ENCODE results near the gene VPS37D. TPM values are rescaled to one million over a fixed set of nuclear protein-coding genes. Genes with fewer than 3 reads are reported as not detected.

The VPS37D gene
- polyA plus RNA-seq, 3 donors = not detected

- no peak for DNase-seq
- H3K27ac ChIP-seq (ENCODE audit: low read depth in 1 of 2, low read length in 2 of 2) = no peak overlapping the region
- WGBS (ENCODE audit: insufficient coverage) = 12% methylated on average over 5 of the region's 9 CpGs
- peak overlapping the region; percentile 74 for H3K4me2 ChIP-seq (replicated peaks; ENCODE audit: extremely low read depth, low read length, poor library complexity, severe bottlenecking)
- Mint-ChIP-seq H3K36me3 (no peaks in the 10 kb centered on the region), H3K27ac (peak overlapping the region in 1 of 7 donors; percentile 25), H3K4me1 (peaks cover 10% of the 10 kb centered on the region), H3K9me3 (peaks cover 0 to 17% (median 8%) of the 10 kb centered on the region in 7 donors), H3K4me3 (peak overlapping the region; percentile 34 to 73), H3K27me3 (ENCODE audit: low read depth in 3 of 3) (peaks cover 74 to 98% (median 91%) of the 10 kb centered on the region in 3 donors)
- intact Hi-C loops (cut with micrococcal nuclease) = loop anchor here in 1 of 2 donors (5.0 kb wide), 1 partner anchor 38 kb away; no protein-coding TSS in a partner anchor
- no peak for TF ChIP-seq CTCF (IDR thresholded peaks at IDR 0.05)
- no peak overlapping the region for H3K9ac ChIP-seq (ENCODE audit: insufficient read depth, low read length, poor library complexity, severe bottlenecking)
- H3K4me1 ChIP-seq (ENCODE audit: control insufficient read depth in 1 of 2, insufficient read depth in 2 of 2, low read length in 2 of 2) = peaks cover 16 to 17% of the 10 kb centered on the region in 2 donors
- H2AFZ ChIP-seq (ENCODE audit: insufficient read depth, low read depth, low read length, poor library complexity, severe bottlenecking) = peak overlapping the region; percentile 77
- H3K4me3 ChIP-seq (replicated peaks in 1 of 3; ENCODE audit: low read depth in 2 of 3, low read length in 3 of 3) = peak overlapping the region in 1 of 3 experiments; percentile 69
- H3K36me3 ChIP-seq (replicated peaks in 1 of 2; ENCODE audit: control insufficient read depth in 1 of 2, insufficient read depth in 2 of 2, low read length in 2 of 2) = no peaks in the 10 kb centered on the region
- no peaks in the 10 kb centered on the region for H4K20me1 ChIP-seq (ENCODE audit: insufficient read depth, low read length)
- peaks cover 44 to 73% of the 10 kb centered on the region in 2 donors for H3K27me3 ChIP-seq (ENCODE audit: control insufficient read depth in 2 of 2, insufficient read depth in 2 of 2, low read length in 2 of 2)
- peaks cover 2 to 15% of the 10 kb centered on the region in 2 donors for H3K9me3 ChIP-seq (replicated peaks in 1 of 2; ENCODE audit: control insufficient read depth in 1 of 2, insufficient read depth in 1 of 2, low read length in 2 of 2)
- H3K79me2 ChIP-seq (ENCODE audit: insufficient read depth, low read length) = no peaks in the 10 kb centered on the region
These were observed 43.0 kb upstream of the VPS37D start for GRCh38 chr7:73624669-73625001.

DNA sequence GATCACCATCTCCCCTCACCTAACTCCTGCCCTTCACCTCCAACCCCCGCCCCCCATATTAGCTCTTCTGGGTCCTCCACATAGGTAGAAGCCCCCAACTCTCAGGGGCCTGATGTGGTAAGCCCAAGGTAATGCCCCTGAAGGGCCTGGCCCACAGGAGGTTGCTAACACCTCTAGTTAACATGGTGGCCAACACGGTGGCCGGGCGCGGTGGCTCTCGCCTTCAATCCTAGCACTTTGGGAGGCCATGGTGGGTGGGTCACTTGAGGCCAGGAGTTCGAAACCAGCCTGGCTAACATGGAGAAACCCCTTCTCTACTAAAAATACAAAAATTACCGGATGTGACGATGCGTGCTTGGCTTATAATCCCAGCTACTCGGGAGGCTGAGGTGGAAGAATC, 42.4 kb upstream of the VPS37D start:
- Histone ChIP-seq H3K9ac (ENCODE audit: insufficient read depth, low read length, poor library complexity, severe bottlenecking) (no peak overlapping the region), H3K27me3 (ENCODE audit: control insufficient read depth in 2 of 2, insufficient read depth in 2 of 2, low read length in 2 of 2) (peaks cover 44 to 73% of the 10 kb centered on the region in 2 donors), H3K4me1 (ENCODE audit: control insufficient read depth in 1 of 2, insufficient read depth in 2 of 2, low read length in 2 of 2) (peaks cover 16 to 17% of the 10 kb centered on the region in 2 donors), H3K36me3 (replicated peaks in 1 of 2; ENCODE audit: control insufficient read depth in 1 of 2, insufficient read depth in 2 of 2, low read length in 2 of 2) (no peaks in the 10 kb centered on the region), H4K20me1 (ENCODE audit: insufficient read depth, low read length) (no peaks in the 10 kb centered on the region), H3K4me2 (replicated peaks; ENCODE audit: extremely low read depth, low read length, poor library complexity, severe bottlenecking) (no peak overlapping the region), H3K27ac (ENCODE audit: low read depth in 1 of 2, low read length in 2 of 2) (no peak overlapping the region), H3K79me2 (ENCODE audit: insufficient read depth, low read length) (no peaks in the 10 kb centered on the region), H2AFZ (ENCODE audit: insufficient read depth, low read depth, low read length, poor library complexity, severe bottlenecking) (no peak overlapping the region), H3K4me3 (replicated peaks in 1 of 3; ENCODE audit: low read depth in 2 of 3, low read length in 3 of 3) (no peak overlapping the region), H3K9me3 (replicated peaks in 1 of 2; ENCODE audit: control insufficient read depth in 1 of 2, insufficient read depth in 1 of 2, low read length in 2 of 2) (peaks cover 2 to 15% of the 10 kb centered on the region in 2 donors)
- H3K4me3 Mint-ChIP-seq = peak overlapping the region in 1 of 2 donors; percentile 73
- no peaks in the 10 kb centered on the region for H3K36me3 Mint-ChIP-seq
- WGBS (ENCODE audit: insufficient coverage) = 93% methylated on average over 3 of the region's 11 CpGs
- no peak for TF ChIP-seq CTCF (IDR thresholded peaks at IDR 0.05)
- H3K9me3 Mint-ChIP-seq = peaks cover 0 to 16% (median 10%) of the 10 kb centered on the region in 7 donors
- peaks cover 72 to 94% (median 88%) of the 10 kb centered on the region in 3 donors for H3K27me3 Mint-ChIP-seq (ENCODE audit: low read depth in 3 of 3)
- no peak for DNase-seq
- peaks cover 10% of the 10 kb centered on the region for H3K4me1 Mint-ChIP-seq
- no peak overlapping the region for H3K27ac Mint-ChIP-seq
- intact Hi-C loops (cut with micrococcal nuclease) = loop anchor here in 1 of 2 donors (5.0 kb wide), 1 partner anchor 37 kb away; no protein-coding TSS in a partner anchor

All from CD14-positive monocyte (primary cell).